GM10266 (cell line): ENCODE data around the gene CITED4.

Source experiments
- DNase-seq: peaks from one replicate; pipeline ENCODE4 v3.0.0; 2012; ENCODE audit errors: extremely low spot score
- CTCF ChIP-seq: IDR thresholded peaks from 2 replicates; pipeline ENCODE4 v1.5.1; 2012; ENCODE audit warnings: mild to moderate bottlenecking, low read depth; ENCODE audit not compliant: control insufficient read depth, insufficient read depth; ENCODE audit errors: missing control alignments

CITED4 gene

GRCh38 chr1:40853113-40853884 lies 8.9 kb downstream of the CITED4 start:
- DNase-seq = no peak
- no peak for TF ChIP-seq CTCF

DNA sequence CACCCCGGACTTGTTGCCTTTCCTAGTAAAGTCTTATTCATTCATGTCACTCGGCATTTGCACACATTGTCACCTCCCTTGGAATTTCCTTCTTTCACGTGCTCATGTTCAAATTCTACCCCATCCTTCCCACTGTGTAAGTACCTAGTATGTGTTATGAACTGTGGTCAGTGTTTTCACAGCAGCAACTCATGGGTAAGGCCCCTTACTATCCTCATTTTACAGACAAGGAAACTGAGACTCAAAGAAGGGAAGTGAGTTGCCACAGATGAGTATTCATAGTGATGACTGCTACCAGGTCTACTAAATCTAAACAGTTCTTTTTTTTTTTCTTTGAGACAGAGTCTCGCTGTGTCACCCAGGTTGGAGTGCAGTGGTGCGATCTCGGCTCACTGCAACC lies 10.5 kb downstream of the CITED4 start:
- no peak for TF ChIP-seq CTCF
- no peak for DNase-seq

DNA sequence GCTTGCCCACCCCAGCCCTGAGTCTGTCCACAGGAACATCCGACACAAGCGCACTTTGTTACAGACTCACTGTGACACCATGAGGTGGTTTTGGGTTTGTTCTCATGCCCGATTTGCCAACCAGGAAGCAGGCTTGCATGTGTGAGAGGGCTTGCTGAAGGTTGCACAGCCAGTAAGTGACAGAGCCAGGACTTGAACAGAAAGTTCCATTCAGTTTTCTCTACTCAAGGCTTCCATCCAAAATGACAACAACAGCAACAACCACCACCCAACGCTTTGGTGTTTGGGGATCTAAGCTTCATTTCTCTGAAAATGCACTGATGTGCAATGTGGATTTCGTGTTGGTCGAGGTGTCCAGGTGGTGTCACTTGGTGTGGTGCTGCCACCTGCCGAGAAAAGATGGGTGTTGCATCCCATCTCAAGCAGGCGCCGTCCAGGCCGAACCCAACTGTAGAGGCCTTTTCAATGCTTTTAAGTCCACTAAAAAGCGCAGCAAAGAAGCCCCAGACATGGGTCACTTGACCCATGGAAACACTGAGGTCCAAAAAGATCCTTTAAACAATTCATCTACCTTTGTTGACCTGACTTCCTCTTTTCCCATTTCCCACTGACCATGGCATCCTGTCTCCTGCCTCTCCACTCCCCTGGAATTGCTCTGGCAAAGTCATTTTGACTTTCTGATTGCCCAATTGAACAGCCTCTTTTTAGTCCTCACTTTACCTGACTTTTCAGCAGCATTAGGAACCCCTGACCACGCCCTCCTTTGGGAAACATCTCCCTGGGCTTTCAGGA lies 12.2 kb downstream of the CITED4 start:
- TF ChIP-seq CTCF = peak; percentile 90
- peak; percentile 82 for DNase-seq

GRCh38 chr1:40848530-40849189 lies 13.5 kb downstream of the CITED4 start:
- DNase-seq = no peak
- peak; percentile 80 for TF ChIP-seq CTCF

- DNase-seq = no peak
- TF ChIP-seq CTCF = no peak
These were observed 15.0 kb downstream of the CITED4 start for GRCh38 chr1:40847023-40847745.

GRCh38 chr1:40845895-40846294 lies 16.3 kb downstream of the CITED4 start:
- no peak for DNase-seq
- TF ChIP-seq CTCF = no peak
